ENCODE results near the gene INPP5E.
A peak's percentile ranks its signal among the peaks of the same experiment; 100 is the strongest.
"Not testable (repeated sequence)": the region's sequence is repeated elsewhere in the genome, so short reads cannot be mapped to it uniquely, and the experiment has no call there.

Gene INPP5E

GRCh38 chr9:136426787-136427186 is 12.9 kb downstream of the INPP5E start:
- DNase-seq (ENCODE audit: low read depth) = no peak

GRCh38 chr9:136425367-136425766 is 14.3 kb downstream of the INPP5E start:
- DNase-seq (ENCODE audit: low read depth) = not testable (repeated sequence)

GRCh38 chr9:136424750-136425362 is 14.8 kb downstream of the INPP5E start:
- DNase-seq (ENCODE audit: low read depth) = no peak

- DNase-seq (ENCODE audit: low read depth) = no peak
Measured at GRCh38 chr9:136423432-136424146, 16.1 kb downstream of the INPP5E start.

GRCh38 chr9:136422876-136423275 is 16.8 kb downstream of the INPP5E start:
- DNase-seq (ENCODE audit: low read depth) = no peak

GRCh38 chr9:136421791-136422190 is 17.9 kb downstream of the INPP5E start:
- DNase-seq (ENCODE audit: low read depth) = no peak

- no peak for DNase-seq (ENCODE audit: low read depth)
Measured at GRCh38 chr9:136419092-136419420, 20.6 kb downstream of the INPP5E start.

- DNase-seq (ENCODE audit: low read depth) = no peak
Measured at GRCh38 chr9:136418182-136419091, 21.2 kb downstream of the INPP5E start.

GRCh38 chr9:136416914-136417313 is 22.7 kb downstream of the INPP5E start:
- no peak for DNase-seq (ENCODE audit: low read depth)

- no peak for DNase-seq (ENCODE audit: low read depth)
Measured at GRCh38 chr9:136416427-136416826, 23.2 kb downstream of the INPP5E start.

- no peak for DNase-seq (ENCODE audit: low read depth)
Measured at GRCh38 chr9:136412962-136413361, 26.7 kb downstream of the INPP5E start.

GRCh38 chr9:136411378-136411777 is 28.3 kb downstream of the INPP5E start:
- DNase-seq (ENCODE audit: low read depth) = no peak

- peak; percentile 82 for DNase-seq (ENCODE audit: low read depth)
Measured at GRCh38 chr9:136410500-136411287, 29.0 kb downstream of the INPP5E start, which contains the start of the genes ENTR1 and PMPCA. Gene ENTR1 (minus strand): TSS chr9:136410614. CDS start chr9:136410397, 217 bp downstream. Gene PMPCA (plus strand): TSS chr9:136410658. CDS start chr9:136410669, 11 bp downstream.

- peak; percentile 35 for DNase-seq (ENCODE audit: low read depth)
Measured at GRCh38 chr9:136409557-136410455, 29.8 kb downstream of the INPP5E start.

- DNase-seq (ENCODE audit: low read depth) = no peak
Measured at GRCh38 chr9:136407911-136408310, 31.7 kb downstream of the INPP5E start.

- DNase-seq (ENCODE audit: low read depth) = not testable (repeated sequence)
Measured at GRCh38 chr9:136407061-136407460, 32.6 kb downstream of the INPP5E start.

GRCh38 chr9:136405904-136406303 is 33.7 kb downstream of the INPP5E start:
- not testable (repeated sequence) for DNase-seq (ENCODE audit: low read depth)

GRCh38 chr9:136405481-136405880 is 34.2 kb downstream of the INPP5E start:
- no peak for DNase-seq (ENCODE audit: low read depth)

- DNase-seq (ENCODE audit: low read depth) = no peak
Measured at GRCh38 chr9:136404801-136405136, 34.9 kb downstream of the INPP5E start.

- DNase-seq (ENCODE audit: low read depth) = no peak
Measured at GRCh38 chr9:136403915-136404800, 35.5 kb downstream of the INPP5E start.
